Dendritic cell treated with granulocyte-macrophage colony-stimulating factor and Interleukin-4, amounts not matched to agents 40 ng/mL and 50 ng/mL, for 4 days (primary cell): Measurements from ENCODE around the gene TSGA10IP.

Source experiments
- H3K27ac Mint-ChIP-seq: one replicate; pipeline ENCODE4 v1.8.0; 2022; ENCODE audit warnings: mild to moderate bottlenecking, mixed read lengths
- H3K27me3 Mint-ChIP-seq: one replicate; pipeline ENCODE4 v1.8.0; 2022; ENCODE audit warnings: mild to moderate bottlenecking, mixed read lengths
- H3K36me3 Mint-ChIP-seq: one replicate; pipeline ENCODE4 v1.8.0; 2022; ENCODE audit warnings: low read depth, mixed read lengths
- H3K4me1 Mint-ChIP-seq: one replicate; pipeline ENCODE4 v1.8.0; 2022; ENCODE audit warnings: low read depth, mixed read lengths
- H3K4me3 Mint-ChIP-seq: one replicate; pipeline ENCODE4 v1.8.0; 2022; ENCODE audit warnings: mild to moderate bottlenecking, moderate library complexity, mixed read lengths
- H3K9me3 Mint-ChIP-seq: one replicate; pipeline ENCODE4 v1.8.0; 2022; ENCODE audit warnings: mixed read lengths
- intact Hi-C: fragments of 100-400 bp; cut with micrococcal nuclease; formaldehyde crosslinking; loops from one replicate; pipeline ENCODE4 v1.15.0; 2022

Gene TSGA10IP

GRCh38 chr11:65921033-65921555 is 24.2 kb upstream of the TSGA10IP start:
- intact Hi-C loops = no loop called here
- H3K36me3 Mint-ChIP-seq = peaks cover 81% of the 10 kb centered on the region
- H3K9me3 Mint-ChIP-seq = no peaks in the 10 kb centered on the region
- peak overlapping the region; percentile 97 for H3K4me3 Mint-ChIP-seq
- no peak overlapping the region for H3K27ac Mint-ChIP-seq
- peaks cover 66% of the 10 kb centered on the region for H3K4me1 Mint-ChIP-seq
- H3K27me3 Mint-ChIP-seq = no peaks in the 10 kb centered on the region

- H3K36me3 Mint-ChIP-seq = peaks cover 78% of the 10 kb centered on the region
- no peaks in the 10 kb centered on the region for H3K9me3 Mint-ChIP-seq
- H3K4me3 Mint-ChIP-seq = peak overlapping the region; percentile 40
- intact Hi-C loops = no loop called here
- H3K27me3 Mint-ChIP-seq = no peaks in the 10 kb centered on the region
- H3K4me1 Mint-ChIP-seq = peaks cover 59% of the 10 kb centered on the region
- H3K27ac Mint-ChIP-seq = peak overlapping the region; percentile 66
Observed at GRCh38 chr11:65921876-65922275, 23.4 kb upstream of the TSGA10IP start.

GRCh38 chr11:65922565-65922964 is 22.7 kb upstream of the TSGA10IP start:
- peaks cover 59% of the 10 kb centered on the region for H3K4me1 Mint-ChIP-seq
- peaks cover 72% of the 10 kb centered on the region for H3K36me3 Mint-ChIP-seq
- H3K27me3 Mint-ChIP-seq = no peaks in the 10 kb centered on the region
- intact Hi-C loops = no loop called here
- H3K4me3 Mint-ChIP-seq = peak overlapping the region; percentile 44
- no peaks in the 10 kb centered on the region for H3K9me3 Mint-ChIP-seq
- peak overlapping the region; percentile 66 for H3K27ac Mint-ChIP-seq

- intact Hi-C loops = no loop called here
- no peaks in the 10 kb centered on the region for H3K9me3 Mint-ChIP-seq
- no peaks in the 10 kb centered on the region for H3K27me3 Mint-ChIP-seq
Observed at GRCh38 chr11:65925397-65925796, 19.9 kb upstream of the TSGA10IP start.

GRCh38 chr11:65927904-65928397 is 17.3 kb upstream of the TSGA10IP start:
- no peaks in the 10 kb centered on the region for H3K27me3 Mint-ChIP-seq
- no peaks in the 10 kb centered on the region for H3K9me3 Mint-ChIP-seq
- peaks cover 64% of the 10 kb centered on the region for H3K4me1 Mint-ChIP-seq
- peak overlapping the region; percentile 71 for H3K4me3 Mint-ChIP-seq
- intact Hi-C loops = no loop called here
- peak overlapping the region; percentile 93 for H3K27ac Mint-ChIP-seq
- H3K36me3 Mint-ChIP-seq = peaks cover 34% of the 10 kb centered on the region

More at GRCh38 chr11:65925397-65925796, 19.9 kb upstream of the TSGA10IP start:
- Mint-ChIP-seq H3K4me1 (peaks cover 72% of the 10 kb centered on the region), H3K4me3 (no peak overlapping the region), H3K27ac (peak overlapping the region; percentile 34), H3K36me3 (peaks cover 59% of the 10 kb centered on the region)

- H3K36me3 Mint-ChIP-seq = peaks cover 27% of the 10 kb centered on the region
- H3K9me3 Mint-ChIP-seq = no peaks in the 10 kb centered on the region
- H3K27me3 Mint-ChIP-seq = no peaks in the 10 kb centered on the region
- intact Hi-C loops = no loop called here
- peak overlapping the region; percentile 71 for H3K4me3 Mint-ChIP-seq
- H3K4me1 Mint-ChIP-seq = peaks cover 64% of the 10 kb centered on the region
- peak overlapping the region; percentile 93 for H3K27ac Mint-ChIP-seq
Observed at GRCh38 chr11:65928667-65929066, 16.6 kb upstream of the TSGA10IP start.

- Mint-ChIP-seq H3K27ac (peak overlapping the region; percentile 49), H3K4me3 (no peak overlapping the region), H3K27me3 (no peaks in the 10 kb centered on the region), H3K9me3 (no peaks in the 10 kb centered on the region), H3K36me3 (no peaks in the 10 kb centered on the region), H3K4me1 (peaks cover 50% of the 10 kb centered on the region)
- intact Hi-C loops = no loop called here
Observed at GRCh38 chr11:65931773-65932557, 13.3 kb upstream of the TSGA10IP start.

GRCh38 chr11:65932558-65932919 is 12.7 kb upstream of the TSGA10IP start:
- Mint-ChIP-seq H3K27ac (no peak overlapping the region), H3K4me3 (no peak overlapping the region), H3K36me3 (no peaks in the 10 kb centered on the region), H3K9me3 (no peaks in the 10 kb centered on the region), H3K4me1 (peaks cover 50% of the 10 kb centered on the region), H3K27me3 (no peaks in the 10 kb centered on the region)
- intact Hi-C loops = no loop called here

GRCh38 chr11:65934014-65934413 is 11.3 kb upstream of the TSGA10IP start:
- Mint-ChIP-seq H3K27ac (no peak overlapping the region), H3K4me3 (no peak overlapping the region), H3K9me3 (no peaks in the 10 kb centered on the region)

GRCh38 chr11:65937766-65938165 is 7.5 kb upstream of the TSGA10IP start:
- no peak overlapping the region for H3K27ac Mint-ChIP-seq
- H3K4me1 Mint-ChIP-seq = peaks cover 64% of the 10 kb centered on the region
- no peak overlapping the region for H3K4me3 Mint-ChIP-seq
- no peaks in the 10 kb centered on the region for H3K36me3 Mint-ChIP-seq
- intact Hi-C loops = no loop called here
- H3K27me3 Mint-ChIP-seq = no peaks in the 10 kb centered on the region
- no peaks in the 10 kb centered on the region for H3K9me3 Mint-ChIP-seq

More at GRCh38 chr11:65934014-65934413, 11.3 kb upstream of the TSGA10IP start:
- H3K36me3 Mint-ChIP-seq = no peaks in the 10 kb centered on the region
- peaks cover 50% of the 10 kb centered on the region for H3K4me1 Mint-ChIP-seq
- H3K27me3 Mint-ChIP-seq = no peaks in the 10 kb centered on the region
- intact Hi-C loops = no loop called here

- Mint-ChIP-seq H3K9me3 (no peaks in the 10 kb centered on the region), H3K4me1 (peaks cover 64% of the 10 kb centered on the region), H3K27ac (peak overlapping the region; percentile 94), H3K27me3 (no peaks in the 10 kb centered on the region), H3K4me3 (peak overlapping the region; percentile 62), H3K36me3 (no peaks in the 10 kb centered on the region)
- intact Hi-C loops = loop anchor here (1.0 kb wide), 1 partner anchor 23 kb away; the partner anchor contains the start of genes C11orf68 and DRAP1
Observed at GRCh38 chr11:65941720-65942310, 3.5 kb upstream of the TSGA10IP start.

- H3K27ac Mint-ChIP-seq = peak overlapping the region; percentile 94
- intact Hi-C loops = no loop called here
- H3K27me3 Mint-ChIP-seq = peaks cover 2% of the 10 kb centered on the region
Observed at GRCh38 chr11:65942531-65942930, 2.7 kb upstream of the TSGA10IP start.

GRCh38 chr11:65944191-65944590 is 1.1 kb upstream of the TSGA10IP start:
- Mint-ChIP-seq H3K9me3 (no peaks in the 10 kb centered on the region), H3K4me1 (peaks cover 48% of the 10 kb centered on the region), H3K36me3 (no peaks in the 10 kb centered on the region), H3K27me3 (peaks cover 11% of the 10 kb centered on the region), H3K4me3 (no peak overlapping the region), H3K27ac (peak overlapping the region; percentile 29)
- intact Hi-C loops = no loop called here

More at GRCh38 chr11:65942531-65942930, 2.7 kb upstream of the TSGA10IP start:
- Mint-ChIP-seq H3K9me3 (no peaks in the 10 kb centered on the region), H3K4me3 (no peak overlapping the region), H3K36me3 (no peaks in the 10 kb centered on the region), H3K4me1 (peaks cover 64% of the 10 kb centered on the region)

GRCh38 chr11:65944767-65945166 is 513 bp upstream of the TSGA10IP start:
- Mint-ChIP-seq H3K9me3 (no peaks in the 10 kb centered on the region), H3K27me3 (peaks cover 11% of the 10 kb centered on the region), H3K4me1 (peaks cover 47% of the 10 kb centered on the region), H3K4me3 (no peak overlapping the region), H3K36me3 (no peaks in the 10 kb centered on the region), H3K27ac (peak overlapping the region; percentile 29)
- intact Hi-C loops = no loop called here
